RWPE1 (cell line): Measurements from ENCODE around the gene ADORA2A.

ENCODE experiments used
- CTCF ChIA-PET: fragments of 350-600 bp; sonication (Branson Sonifier 250); formaldehyde crosslinking; extraction: SDS; loops from one replicate; lab custom pipeline; 2021; lab: Yijun Ruan, JAX
- POLR2A ChIA-PET: fragments of 400-600 bp; formaldehyde crosslinking; extraction: SDS; loops from one replicate; lab custom pipeline; 2020; ENCODE audit warnings: antibody characterized with exemption; ENCODE audit not compliant: low non-redundant PET; lab: Yijun Ruan, JAX
- DNase-seq: peaks from one replicate; pipeline ENCODE4 v3.0.0; 2012; ENCODE audit warnings: low spot score
- H3K27ac ChIP-seq: fragments of 450-650 bp; 2 replicates; pipeline ENCODE4 v1.5.1; 2017
- TF ChIP-seq, protein P1 (sequence below): fragments of 450-650 bp; conservative IDR thresholded peaks from 2 replicates; pipeline ENCODE4 v1.5.1; 2017; ENCODE audit warnings: low read depth, mild to moderate bottlenecking

The ADORA2A gene

GRCh38 chr22:24453853-24454252 lies 26.5 kb downstream of the ADORA2A start:
- TF ChIP-seq, protein P1, sequence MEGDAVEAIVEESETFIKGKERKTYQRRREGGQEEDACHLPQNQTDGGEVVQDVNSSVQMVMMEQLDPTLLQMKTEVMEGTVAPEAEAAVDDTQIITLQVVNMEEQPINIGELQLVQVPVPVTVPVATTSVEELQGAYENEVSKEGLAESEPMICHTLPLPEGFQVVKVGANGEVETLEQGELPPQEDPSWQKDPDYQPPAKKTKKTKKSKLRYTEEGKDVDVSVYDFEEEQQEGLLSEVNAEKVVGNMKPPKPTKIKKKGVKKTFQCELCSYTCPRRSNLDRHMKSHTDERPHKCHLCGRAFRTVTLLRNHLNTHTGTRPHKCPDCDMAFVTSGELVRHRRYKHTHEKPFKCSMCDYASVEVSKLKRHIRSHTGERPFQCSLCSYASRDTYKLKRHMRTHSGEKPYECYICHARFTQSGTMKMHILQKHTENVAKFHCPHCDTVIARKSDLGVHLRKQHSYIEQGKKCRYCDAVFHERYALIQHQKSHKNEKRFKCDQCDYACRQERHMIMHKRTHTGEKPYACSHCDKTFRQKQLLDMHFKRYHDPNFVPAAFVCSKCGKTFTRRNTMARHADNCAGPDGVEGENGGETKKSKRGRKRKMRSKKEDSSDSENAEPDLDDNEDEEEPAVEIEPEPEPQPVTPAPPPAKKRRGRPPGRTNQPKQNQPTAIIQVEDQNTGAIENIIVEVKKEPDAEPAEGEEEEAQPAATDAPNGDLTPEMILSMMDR = no peak
- ChIA-PET CTCF (no interaction called here), POLR2A (no interaction called here)
- no peak for DNase-seq
- no peak overlapping the region for H3K27ac ChIP-seq

GRCh38 chr22:24455039-24455438 lies 27.6 kb downstream of the ADORA2A start:
- ChIA-PET POLR2A (no interaction called here), CTCF (no interaction called here)
- no peak for DNase-seq
- H3K27ac ChIP-seq = no peak overlapping the region
- TF ChIP-seq, protein P1 = no peak

GRCh38 chr22:24455751-24456426 lies 28.5 kb downstream of the ADORA2A start:
- no peak overlapping the region for H3K27ac ChIP-seq
- CTCF ChIA-PET = no interaction called here
- DNase-seq = no peak
- TF ChIP-seq, protein P1 = no peak
- POLR2A ChIA-PET = no interaction called here

DNA sequence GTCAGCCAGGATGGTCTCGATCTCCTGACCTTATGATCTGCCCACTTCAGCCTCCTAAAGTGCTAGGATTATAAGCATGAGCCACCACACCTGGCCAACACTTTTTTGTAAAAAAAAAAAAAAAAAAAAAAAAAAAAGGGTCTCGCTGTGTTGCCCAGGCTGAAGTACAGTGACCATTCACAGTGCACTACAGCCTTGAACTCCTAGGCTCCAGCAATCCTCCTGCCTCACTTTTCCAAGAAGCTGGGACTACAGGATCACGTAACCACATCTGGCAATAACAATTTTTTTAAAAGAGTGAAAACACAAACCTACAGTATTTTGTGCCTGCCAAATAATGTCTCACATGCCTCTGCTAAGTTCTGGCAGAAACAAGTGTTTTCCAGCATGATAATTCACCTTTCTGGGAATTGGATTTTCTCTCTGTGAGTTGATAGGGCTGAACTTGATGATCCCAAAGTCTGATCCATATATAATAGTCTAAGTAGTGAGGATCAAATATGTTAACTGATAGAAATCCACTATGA lies 30.6 kb downstream of the ADORA2A start:
- ChIA-PET CTCF (interaction anchor here (0.6 kb wide), 1 partner anchor 373 kb away, joined by 4 read pairs; no protein-coding TSS in a partner anchor), POLR2A (no interaction called here)
- TF ChIP-seq, protein P1 = no peak
- H3K27ac ChIP-seq = no peak overlapping the region
- no peak for DNase-seq

DNA sequence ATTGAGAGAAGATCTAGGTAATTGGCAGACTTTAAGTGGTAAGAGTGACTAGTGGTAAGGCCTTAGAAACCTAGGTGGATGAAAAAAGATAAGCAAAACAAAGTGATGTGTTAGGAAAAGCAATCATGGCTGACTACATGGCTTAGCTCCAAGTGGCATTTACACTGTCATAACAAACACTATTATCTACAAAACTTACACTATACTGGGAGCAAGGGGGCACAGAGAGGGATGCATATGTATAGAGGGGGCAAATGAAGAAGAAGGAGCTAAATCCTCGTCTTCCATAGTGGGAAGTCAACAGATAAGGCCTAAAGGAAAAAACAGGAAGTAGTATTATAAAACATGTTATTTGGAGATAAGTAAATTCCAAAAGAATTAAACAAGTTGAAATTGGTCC lies 32.5 kb downstream of the ADORA2A start:
- ChIA-PET POLR2A (no interaction called here), CTCF (no interaction called here)
- H3K27ac ChIP-seq = no peak overlapping the region
- TF ChIP-seq, protein P1 = no peak
- no peak for DNase-seq

- no peak for DNase-seq
- CTCF ChIA-PET = interaction anchor here (0.8 kb wide), 1 partner anchor 61 kb away, joined by 3 read pairs; no protein-coding TSS in a partner anchor
- POLR2A ChIA-PET = no interaction called here
- TF ChIP-seq, protein P1 = no peak
- H3K27ac ChIP-seq = no peak overlapping the region
Measured at GRCh38 chr22:24460418-24461089, 33.2 kb downstream of the ADORA2A start.
